EH (cell line): ENCODE data around the gene KNG1.
"Not testable (repeated sequence)": the region's sequence is repeated elsewhere in the genome, so short reads cannot be mapped to it uniquely, and the experiment has no call there.

Experiments used
- DNase-seq: peaks from one replicate; pipeline ENCODE4 v3.0.0-alpha.2; 2015; ENCODE audit warnings: low read depth

Gene KNG1

GRCh38 chr3:186710694-186711093, 6.5 kb upstream of the KNG1 start:
- DNase-seq: not testable (repeated sequence)

- no peak for DNase-seq
Measured at GRCh38 chr3:186713499-186713898, 3.7 kb upstream of the KNG1 start.

GRCh38 chr3:186719945-186720739, 3.0 kb downstream of the KNG1 start:
- DNase-seq: no peak

- peak; percentile 41 for DNase-seq
Measured at GRCh38 chr3:186722457-186722856, 5.3 kb downstream of the KNG1 start.

- no peak for DNase-seq
Measured at GRCh38 chr3:186724911-186725310, 7.8 kb downstream of the KNG1 start.

- DNase-seq: no peak
Measured at GRCh38 chr3:186732169-186732766, 15.1 kb downstream of the KNG1 start.

- no peak for DNase-seq
Measured at GRCh38 chr3:186742618-186743380, 25.6 kb downstream of the KNG1 start.

GRCh38 chr3:186743666-186744065, 26.5 kb downstream of the KNG1 start:
- no peak for DNase-seq

GRCh38 chr3:186746008-186746407, 28.8 kb downstream of the KNG1 start:
- DNase-seq: peak; percentile 94

GRCh38 chr3:186750316-186750715, 33.2 kb downstream of the KNG1 start:
- no peak for DNase-seq

- no peak for DNase-seq
Measured at GRCh38 chr3:186751480-186751879, 34.3 kb downstream of the KNG1 start.

GRCh38 chr3:186754006-186754405, 36.8 kb downstream of the KNG1 start:
- DNase-seq: no peak

GRCh38 chr3:186754871-186755270, 37.7 kb downstream of the KNG1 start:
- no peak for DNase-seq

GRCh38 chr3:186757214-186757613, 40.1 kb downstream of the KNG1 start:
- DNase-seq: no peak

GRCh38 chr3:186757686-186758220, 40.6 kb downstream of the KNG1 start:
- no peak for DNase-seq

GRCh38 chr3:186759231-186759930, 42.2 kb downstream of the KNG1 start:
- DNase-seq: no peak

GRCh38 chr3:186760141-186760833, 43.1 kb downstream of the KNG1 start:
- DNase-seq: no peak

GRCh38 chr3:186760897-186761447, 43.8 kb downstream of the KNG1 start:
- DNase-seq: no peak

GRCh38 chr3:186772281-186772694, 55.1 kb downstream of the KNG1 start:
- no peak for DNase-seq

- DNase-seq: peak; percentile 67
Measured at GRCh38 chr3:186772701-186773417, 55.7 kb downstream of the KNG1 start.
